ENCODE data around the gene ZFYVE28. TPM values are rescaled to one million over a fixed set of nuclear protein-coding genes. Genes with fewer than 3 reads are reported as not detected.
A peak's percentile ranks its signal among the peaks of the same experiment; 100 is the strongest.

The ZFYVE28 gene
- total and polyA plus RNA-seq, 2 donors from 2014 or later, result 8.0 to 18.9 TPM

GRCh38 chr4:2426069-2426397 is 7.6 kb upstream of the ZFYVE28 start:
- H3K4me3 ChIP-seq (ENCODE audit: low read length in 3 of 3), result no peak overlapping the region
- no peak for TF ChIP-seq CTCF (IDR thresholded peaks at IDR 0.05; ENCODE audit: borderline replicate concordance, extremely low read depth, insufficient read depth)
- H3K4me1 ChIP-seq (ENCODE audit: control insufficient read depth in 2 of 3, insufficient read depth in 2 of 3, low read depth in 1 of 3, low read length in 3 of 3), result no peaks in the 10 kb centered on the region
- no peaks in the 10 kb centered on the region for H3K9me3 ChIP-seq (ENCODE audit: control insufficient read depth in 2 of 3, insufficient read depth in 1 of 3, low read length in 3 of 3)
- peak in 1 of 5 donors; percentile 64 for DNase-seq
- no peaks in the 10 kb centered on the region for H3K36me3 ChIP-seq (ENCODE audit: control insufficient read depth in 2 of 3, insufficient read depth in 3 of 3, low read length in 3 of 3)
- no peaks in the 10 kb centered on the region for H3K27me3 ChIP-seq (ENCODE audit: control insufficient read depth, insufficient read depth, low read length)
- no peak overlapping the region for H3K9ac ChIP-seq (ENCODE audit: low read length in 3 of 3)
- intact Hi-C loops (cut with DNase I), result no loop called here
- H3K27ac ChIP-seq (ENCODE audit: low read depth in 2 of 2, low read length in 2 of 2), result no peak overlapping the region
- FAIRE-seq, result no peak

- no peaks in the 10 kb centered on the region for H3K4me1 ChIP-seq (ENCODE audit: control insufficient read depth in 2 of 3, insufficient read depth in 2 of 3, low read depth in 1 of 3, low read length in 3 of 3)
- TF ChIP-seq CTCF (IDR thresholded peaks at IDR 0.05; ENCODE audit: borderline replicate concordance, extremely low read depth, insufficient read depth), result no peak
- H3K9ac ChIP-seq (ENCODE audit: low read length in 3 of 3), result no peak overlapping the region
- H3K9me3 ChIP-seq (ENCODE audit: control insufficient read depth in 2 of 3, insufficient read depth in 1 of 3, low read length in 3 of 3), result no peaks in the 10 kb centered on the region
- no peaks in the 10 kb centered on the region for H3K36me3 ChIP-seq (ENCODE audit: control insufficient read depth in 2 of 3, insufficient read depth in 3 of 3, low read length in 3 of 3)
- peak in 1 of 5 donors; percentile 60 for DNase-seq
- no peak overlapping the region for H3K4me3 ChIP-seq (ENCODE audit: low read length in 3 of 3)
- H3K27me3 ChIP-seq (ENCODE audit: control insufficient read depth, insufficient read depth, low read length), result no peaks in the 10 kb centered on the region
- intact Hi-C loops (cut with DNase I), result no loop called here
- FAIRE-seq, result no peak
- no peak overlapping the region for H3K27ac ChIP-seq (ENCODE audit: low read depth in 2 of 2, low read length in 2 of 2)
Measured at GRCh38 chr4:2425386-2426068, 7.1 kb upstream of the ZFYVE28 start.

GRCh38 chr4:2424581-2424980 is 6.1 kb upstream of the ZFYVE28 start:
- peaks cover 9% of the 10 kb centered on the region for H3K27me3 ChIP-seq (ENCODE audit: control insufficient read depth, insufficient read depth, low read length)
- H3K27ac ChIP-seq (ENCODE audit: low read depth in 2 of 2, low read length in 2 of 2), result no peak overlapping the region
- H3K4me3 ChIP-seq (ENCODE audit: low read length in 3 of 3), result no peak overlapping the region
- no peak overlapping the region for H3K9ac ChIP-seq (ENCODE audit: low read length in 3 of 3)
- intact Hi-C loops (cut with DNase I), result no loop called here
- no peaks in the 10 kb centered on the region for H3K9me3 ChIP-seq (ENCODE audit: control insufficient read depth in 2 of 3, insufficient read depth in 1 of 3, low read length in 3 of 3)
- no peaks in the 10 kb centered on the region for H3K36me3 ChIP-seq (ENCODE audit: control insufficient read depth in 2 of 3, insufficient read depth in 3 of 3, low read length in 3 of 3)
- DNase-seq, result peak in 1 of 5 donors; percentile 48
- no peak for TF ChIP-seq CTCF (IDR thresholded peaks at IDR 0.05; ENCODE audit: borderline replicate concordance, extremely low read depth, insufficient read depth)
- H3K4me1 ChIP-seq (ENCODE audit: control insufficient read depth in 2 of 3, insufficient read depth in 2 of 3, low read depth in 1 of 3, low read length in 3 of 3), result peaks cover 0 to 3% (median under 1%) of the 10 kb centered on the region in 3 donors
- no peak for FAIRE-seq

- Histone ChIP-seq H3K27me3 (ENCODE audit: control insufficient read depth, insufficient read depth, low read length) (peaks cover 12% of the 10 kb centered on the region), H3K4me1 (ENCODE audit: control insufficient read depth in 2 of 3, insufficient read depth in 2 of 3, low read depth in 1 of 3, low read length in 3 of 3) (peaks cover 0 to 8% (median 8%) of the 10 kb centered on the region in 3 donors), H3K36me3 (ENCODE audit: control insufficient read depth in 2 of 3, insufficient read depth in 3 of 3, low read length in 3 of 3) (no peaks in the 10 kb centered on the region), H3K4me3 (ENCODE audit: low read length in 3 of 3) (no peak overlapping the region), H3K9me3 (ENCODE audit: control insufficient read depth in 2 of 3, insufficient read depth in 1 of 3, low read length in 3 of 3) (no peaks in the 10 kb centered on the region), H3K27ac (ENCODE audit: low read depth in 2 of 2, low read length in 2 of 2) (no peak overlapping the region), H3K9ac (ENCODE audit: low read length in 3 of 3) (no peak overlapping the region)
- intact Hi-C loops (cut with DNase I), result no loop called here
- no peak for FAIRE-seq
- TF ChIP-seq CTCF (IDR thresholded peaks at IDR 0.05; ENCODE audit: borderline replicate concordance, extremely low read depth, insufficient read depth), result no peak
- peak in 1 of 5 donors; percentile 36 for DNase-seq
Measured at GRCh38 chr4:2423695-2424094, 5.2 kb upstream of the ZFYVE28 start.
